Measurements from ENCODE around the gene SHBG.

- TF ChIP-seq CTCF (IDR thresholded peaks at IDR 0.05) (no peak), POLR2A (IDR thresholded peaks at IDR 0.05) (no peak)
These were observed 37.4 kb upstream of the SHBG start for GRCh38 chr17:7592422-7593021.
